WTC11 (cell line): ENCODE data around the gene NFATC3. TPM values are rescaled to one million over a fixed set of nuclear protein-coding genes. Genes with fewer than 3 reads are reported as not detected.
A peak's percentile ranks its signal among the peaks of the same experiment; 100 is the strongest.

Experiments
- ATAC-seq: fragments of 200-7000 bp; cut with Tn5 transposase; 2 replicates; pipeline ENCODE4 v1.10.0; 2021; ENCODE audit warnings: mild to moderate bottlenecking, moderate library complexity
- CTCF ChIA-PET: fragments of 300-600 bp; sonication (Branson Sonifier 250); formaldehyde crosslinking; loops from one replicate; lab custom pipeline; 2021; ENCODE audit warnings: antibody characterized with exemption; lab: Charles Lee
- POLR2A ChIA-PET: fragments of 350-600 bp; sonication (Branson Sonifier 250); formaldehyde crosslinking; loops from one replicate; lab custom pipeline; 2021; ENCODE audit warnings: antibody characterized with exemption; lab: Charles Lee
- DNase-seq: peaks from one replicate; pipeline ENCODE4 v3.0.0; 2021; ENCODE audit warnings: low spot score
- H3K27ac Mint-ChIP-seq: 2 replicates; pipeline ENCODE4 v1.8.0; 2021; ENCODE audit warnings: mixed read lengths
- H3K27me3 Mint-ChIP-seq: 2 replicates; pipeline ENCODE4 v1.8.0; 2021; ENCODE audit warnings: low read depth, mild to moderate bottlenecking, moderate library complexity, mixed read lengths
- H3K36me3 Mint-ChIP-seq: 2 replicates; pipeline ENCODE4 v1.8.0; 2021; ENCODE audit warnings: mixed read lengths
- H3K4me1 Mint-ChIP-seq: 2 replicates; pipeline ENCODE4 v1.8.0; 2022; ENCODE audit warnings: mixed read lengths
- H3K4me3 Mint-ChIP-seq: 2 replicates; pipeline ENCODE4 v1.8.0; 2021; ENCODE audit warnings: mild to moderate bottlenecking, moderate library complexity, mixed read lengths
- H3K9me3 Mint-ChIP-seq: 2 replicates; pipeline ENCODE4 v1.8.0; 2021; ENCODE audit warnings: mixed read lengths
- ELF4 ChIP-seq: sonication (generic); formaldehyde crosslinking; IDR thresholded peaks from 2 replicates; pipeline ENCODE4 v1.8.1; 2022; ENCODE audit warnings: low read depth, mild to moderate bottlenecking, moderate library complexity, missing genetic modification reagents
- EMX1 ChIP-seq: fragments of 250-450 bp; sonication (Bioruptor Pico); IDR thresholded peaks from 2 replicates; pipeline ENCODE4 v1.8.0; 2021; ENCODE audit warnings: mild to moderate bottlenecking
- ESRRA ChIP-seq: sonication (generic); formaldehyde crosslinking; IDR thresholded peaks from 2 replicates; pipeline ENCODE4 v1.8.1; 2022; ENCODE audit warnings: mild to moderate bottlenecking, missing genetic modification reagents, borderline replicate concordance
- ETV6 ChIP-seq: sonication (generic); formaldehyde crosslinking; IDR thresholded peaks from 2 replicates; pipeline ENCODE4 v1.8.1; 2022; ENCODE audit warnings: mild to moderate bottlenecking, missing genetic modification reagents
- IRF2 ChIP-seq: sonication (generic); formaldehyde crosslinking; IDR thresholded peaks from 2 replicates; pipeline ENCODE4 v1.8.0; 2022; ENCODE audit warnings: low read depth, missing genetic modification reagents, borderline replicate concordance
- MXD4 ChIP-seq: fragments of 250-450 bp; sonication (Bioruptor Pico); IDR thresholded peaks from 2 replicates; pipeline ENCODE4 v1.8.0; 2021; ENCODE audit warnings: mild to moderate bottlenecking, moderate library complexity, borderline replicate concordance
- NFE2L1 ChIP-seq: sonication (generic); formaldehyde crosslinking; IDR thresholded peaks from 2 replicates; pipeline ENCODE4 v1.8.1; 2023; ENCODE audit warnings: missing genetic modification reagents
- NR2C2 ChIP-seq: sonication (generic); formaldehyde crosslinking; IDR thresholded peaks from 2 replicates; pipeline ENCODE4 v1.8.0; 2022; ENCODE audit warnings: mild to moderate bottlenecking, missing genetic modification reagents
- NR3C1 ChIP-seq: sonication (generic); formaldehyde crosslinking; conservative IDR thresholded peaks from 2 replicates; pipeline ENCODE4 v1.8.1; 2023; ENCODE audit warnings: low read depth, mild to moderate bottlenecking, missing genetic modification reagents
- PRRX2 ChIP-seq: fragments of 250-450 bp; sonication (Bioruptor Pico); IDR thresholded peaks from 2 replicates; pipeline ENCODE4 v1.8.0; 2021; ENCODE audit warnings: mild to moderate bottlenecking
- RELA ChIP-seq: sonication (generic); formaldehyde crosslinking; IDR thresholded peaks from 2 replicates; pipeline ENCODE4 v1.8.1; 2022; ENCODE audit warnings: missing genetic modification reagents, mild to moderate bottlenecking, borderline replicate concordance
- TEAD1 ChIP-seq: sonication (generic); formaldehyde crosslinking; IDR thresholded peaks from 2 replicates; pipeline ENCODE4 v1.8.0; 2022; ENCODE audit warnings: mild to moderate bottlenecking, missing genetic modification reagents
- TEAD4 ChIP-seq: sonication (generic); formaldehyde crosslinking; IDR thresholded peaks from 2 replicates; pipeline ENCODE4 v1.8.0; 2022; ENCODE audit warnings: mild to moderate bottlenecking, missing genetic modification reagents
- ZNF232 ChIP-seq: sonication (generic); formaldehyde crosslinking; IDR thresholded peaks from 2 replicates; pipeline ENCODE4 v1.8.0; 2022; ENCODE audit warnings: mild to moderate bottlenecking, missing genetic modification reagents
- ZNF317 ChIP-seq: sonication (generic); formaldehyde crosslinking; IDR thresholded peaks from 2 replicates; pipeline ENCODE4 v1.8.1; 2023; ENCODE audit warnings: low read depth, mild to moderate bottlenecking, moderate library complexity, missing genetic modification reagents, borderline replicate concordance
- total RNA-seq: library from RNA; stranded (reverse); gene quantifications from 3 replicates; pipeline ENCODE4 v1.2.3, GENCODE V29; 2021
- TF ChIP-seq, protein P1 (sequence below): sonication (generic); formaldehyde crosslinking; IDR thresholded peaks from 2 replicates; pipeline ENCODE4 v1.8.1; 2022; ENCODE audit warnings: mild to moderate bottlenecking, moderate library complexity, missing genetic modification reagents
- TF ChIP-seq, protein P2 (sequence below): sonication (generic); formaldehyde crosslinking; IDR thresholded peaks from 2 replicates; pipeline ENCODE4 v1.8.1; 2023; ENCODE audit warnings: mild to moderate bottlenecking, missing genetic modification reagents
- TF ChIP-seq, protein P3 (sequence below): sonication (generic); formaldehyde crosslinking; IDR thresholded peaks from 2 replicates; pipeline ENCODE4 v1.8.1; 2023; ENCODE audit warnings: mild to moderate bottlenecking, moderate library complexity, missing genetic modification reagents
- TF ChIP-seq, protein P4 (sequence below): sonication (generic); formaldehyde crosslinking; conservative IDR thresholded peaks from 2 replicates; pipeline ENCODE4 v1.8.1; 2022; ENCODE audit warnings: mild to moderate bottlenecking, missing genetic modification reagents
- TF ChIP-seq, protein P5 (sequence below): sonication (generic); formaldehyde crosslinking; IDR thresholded peaks from 2 replicates; pipeline ENCODE4 v1.8.0; 2022; ENCODE audit warnings: mild to moderate bottlenecking, missing genetic modification reagents
- TF ChIP-seq, protein P6 (sequence below): sonication (generic); formaldehyde crosslinking; IDR thresholded peaks from 2 replicates; pipeline ENCODE4 v1.8.1; 2022; ENCODE audit warnings: low read depth, missing genetic modification reagents, borderline replicate concordance
- TF ChIP-seq, protein P7 (sequence below): sonication (generic); formaldehyde crosslinking; IDR thresholded peaks from 2 replicates; pipeline ENCODE4 v1.8.0; 2023; ENCODE audit warnings: missing genetic modification reagents

NFATC3 gene
- total RNA-seq, 1 experiment from 2014 or later, result 34.6 TPM

DNA sequence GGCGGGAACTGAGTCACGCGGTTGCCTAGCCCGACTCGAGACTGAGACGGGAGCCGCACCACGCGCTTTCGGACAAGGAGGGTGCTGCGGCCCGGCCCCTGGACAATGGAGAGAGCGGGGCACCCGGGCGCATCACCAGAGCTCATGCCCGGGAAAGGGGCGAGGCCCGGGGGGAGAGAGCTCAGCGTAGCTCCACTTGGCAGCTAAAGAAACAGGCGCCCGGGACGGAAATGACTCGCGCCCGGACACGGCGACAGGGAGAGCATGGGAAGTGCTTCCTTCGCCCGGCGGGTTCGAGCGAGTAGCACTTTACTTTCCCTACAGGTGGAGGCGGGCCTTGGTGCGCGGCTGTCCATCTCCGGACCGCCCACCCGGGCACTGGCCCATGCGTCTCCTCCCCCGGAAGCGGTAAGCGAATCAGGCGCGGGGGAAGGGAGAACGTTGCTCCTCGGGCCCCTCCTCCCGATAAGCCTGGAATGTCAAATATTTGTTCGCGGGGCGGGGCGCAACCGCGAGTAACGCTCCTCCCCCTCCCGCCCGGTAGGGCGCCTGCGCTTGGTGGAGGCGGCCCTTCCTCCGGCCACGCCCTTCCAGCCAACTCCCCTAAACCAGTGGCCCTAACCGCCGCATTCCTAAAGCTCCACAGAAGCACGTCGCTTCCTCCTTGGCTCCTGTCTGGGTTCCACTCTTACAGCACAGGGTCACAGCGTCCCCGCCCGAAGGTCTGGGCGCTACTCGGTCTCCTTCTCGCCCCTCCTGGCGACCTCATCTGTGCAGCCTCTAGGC lies 152.3 kb downstream of the NFATC3 start (continued):
- TF ChIP-seq, protein P1, sequence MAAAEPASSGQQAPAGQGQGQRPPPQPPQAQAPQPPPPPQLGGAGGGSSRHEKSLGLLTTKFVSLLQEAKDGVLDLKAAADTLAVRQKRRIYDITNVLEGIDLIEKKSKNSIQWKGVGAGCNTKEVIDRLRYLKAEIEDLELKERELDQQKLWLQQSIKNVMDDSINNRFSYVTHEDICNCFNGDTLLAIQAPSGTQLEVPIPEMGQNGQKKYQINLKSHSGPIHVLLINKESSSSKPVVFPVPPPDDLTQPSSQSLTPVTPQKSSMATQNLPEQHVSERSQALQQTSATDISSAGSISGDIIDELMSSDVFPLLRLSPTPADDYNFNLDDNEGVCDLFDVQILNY (CRISPR knock-in tag), result peak; percentile 88; the same call in 1 of the 2 replicates
- TF ChIP-seq, protein P2, sequence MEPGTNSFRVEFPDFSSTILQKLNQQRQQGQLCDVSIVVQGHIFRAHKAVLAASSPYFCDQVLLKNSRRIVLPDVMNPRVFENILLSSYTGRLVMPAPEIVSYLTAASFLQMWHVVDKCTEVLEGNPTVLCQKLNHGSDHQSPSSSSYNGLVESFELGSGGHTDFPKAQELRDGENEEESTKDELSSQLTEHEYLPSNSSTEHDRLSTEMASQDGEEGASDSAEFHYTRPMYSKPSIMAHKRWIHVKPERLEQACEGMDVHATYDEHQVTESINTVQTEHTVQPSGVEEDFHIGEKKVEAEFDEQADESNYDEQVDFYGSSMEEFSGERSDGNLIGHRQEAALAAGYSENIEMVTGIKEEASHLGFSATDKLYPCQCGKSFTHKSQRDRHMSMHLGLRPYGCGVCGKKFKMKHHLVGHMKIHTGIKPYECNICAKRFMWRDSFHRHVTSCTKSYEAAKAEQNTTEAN, result no peak
- no peak for TF ChIP-seq PRRX2 (CRISPR knock-in tag)
- TF ChIP-seq, protein P3, sequence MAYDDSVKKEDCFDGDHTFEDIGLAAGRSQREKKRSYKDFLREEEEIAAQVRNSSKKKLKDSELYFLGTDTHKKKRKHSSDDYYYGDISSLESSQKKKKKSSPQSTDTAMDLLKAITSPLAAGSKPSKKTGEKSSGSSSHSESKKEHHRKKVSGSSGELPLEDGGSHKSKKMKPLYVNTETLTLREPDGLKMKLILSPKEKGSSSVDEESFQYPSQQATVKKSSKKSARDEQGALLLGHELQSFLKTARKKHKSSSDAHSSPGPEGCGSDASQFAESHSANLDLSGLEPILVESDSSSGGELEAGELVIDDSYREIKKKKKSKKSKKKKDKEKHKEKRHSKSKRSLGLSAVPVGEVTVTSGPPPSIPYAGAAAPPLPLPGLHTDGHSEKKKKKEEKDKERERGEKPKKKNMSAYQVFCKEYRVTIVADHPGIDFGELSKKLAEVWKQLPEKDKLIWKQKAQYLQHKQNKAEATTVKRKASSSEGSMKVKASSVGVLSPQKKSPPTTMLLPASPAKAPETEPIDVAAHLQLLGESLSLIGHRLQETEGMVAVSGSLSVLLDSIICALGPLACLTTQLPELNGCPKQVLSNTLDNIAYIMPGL (CRISPR knock-in tag), result peak; percentile 35; the same call in 1 of the 2 replicates
- TF ChIP-seq RELA (CRISPR knock-in tag), result no peak
- TF ChIP-seq NFE2L1 (CRISPR knock-in tag), result no peak
- TF ChIP-seq TEAD1 (CRISPR knock-in tag), result peak; percentile 99
- TF ChIP-seq ZNF232, result 0 out of 2 replicates have a peak, but pooled peaks have one; percentile 58
- TF ChIP-seq ELF4 (CRISPR knock-in tag), result no peak
- TF ChIP-seq ZNF317 (CRISPR knock-in tag), result no peak
- no peak for TF ChIP-seq EMX1 (CRISPR knock-in tag)
- TF ChIP-seq, protein P4, sequence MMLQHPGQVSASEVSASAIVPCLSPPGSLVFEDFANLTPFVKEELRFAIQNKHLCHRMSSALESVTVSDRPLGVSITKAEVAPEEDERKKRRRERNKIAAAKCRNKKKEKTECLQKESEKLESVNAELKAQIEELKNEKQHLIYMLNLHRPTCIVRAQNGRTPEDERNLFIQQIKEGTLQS (CRISPR knock-in tag), result no peak
- no peak for TF ChIP-seq MXD4 (CRISPR knock-in tag)
- TF ChIP-seq, protein P5, sequence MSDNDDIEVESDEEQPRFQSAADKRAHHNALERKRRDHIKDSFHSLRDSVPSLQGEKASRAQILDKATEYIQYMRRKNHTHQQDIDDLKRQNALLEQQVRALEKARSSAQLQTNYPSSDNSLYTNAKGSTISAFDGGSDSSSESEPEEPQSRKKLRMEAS (CRISPR knock-in tag), result peak; percentile 36; the same call in 1 of the 2 replicates
- peak; percentile 96 for TF ChIP-seq TEAD4 (CRISPR knock-in tag)
- 0 out of 2 replicates have a peak, but pooled peaks have one; percentile 45 for TF ChIP-seq ESRRA (CRISPR knock-in tag)

DNA sequence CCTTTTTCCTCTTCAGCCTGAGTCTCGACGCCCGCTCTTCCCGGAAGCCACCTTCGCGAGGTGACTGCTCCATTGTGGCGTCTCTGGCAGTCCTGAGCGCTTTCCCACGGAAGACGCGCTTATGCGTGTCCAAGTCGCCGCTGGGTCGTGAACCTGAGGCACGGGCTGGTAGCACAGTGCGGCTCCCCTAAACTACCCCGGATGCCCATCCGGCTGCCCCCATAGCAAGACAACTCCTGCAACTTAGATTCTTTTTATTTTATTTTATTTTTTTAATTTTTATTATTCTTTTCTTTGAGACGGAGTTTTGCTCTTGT lies 152.8 kb downstream of the NFATC3 start:
- H3K4me3 Mint-ChIP-seq, result peak overlapping the region; percentile 71
- ATAC-seq (no peak), DNase-seq (no peak)
- TF ChIP-seq NR2C2 (CRISPR knock-in tag), result no peak
- TF ChIP-seq, protein P6, sequence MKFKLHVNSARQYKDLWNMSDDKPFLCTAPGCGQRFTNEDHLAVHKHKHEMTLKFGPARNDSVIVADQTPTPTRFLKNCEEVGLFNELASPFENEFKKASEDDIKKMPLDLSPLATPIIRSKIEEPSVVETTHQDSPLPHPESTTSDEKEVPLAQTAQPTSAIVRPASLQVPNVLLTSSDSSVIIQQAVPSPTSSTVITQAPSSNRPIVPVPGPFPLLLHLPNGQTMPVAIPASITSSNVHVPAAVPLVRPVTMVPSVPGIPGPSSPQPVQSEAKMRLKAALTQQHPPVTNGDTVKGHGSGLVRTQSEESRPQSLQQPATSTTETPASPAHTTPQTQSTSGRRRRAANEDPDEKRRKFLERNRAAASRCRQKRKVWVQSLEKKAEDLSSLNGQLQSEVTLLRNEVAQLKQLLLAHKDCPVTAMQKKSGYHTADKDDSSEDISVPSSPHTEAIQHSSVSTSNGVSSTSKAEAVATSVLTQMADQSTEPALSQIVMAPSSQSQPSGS, result no peak
- TF ChIP-seq NFE2L1 (CRISPR knock-in tag), result 0 out of 2 replicates have a peak, but pooled peaks have one; percentile 61
- TF ChIP-seq ETV6 (CRISPR knock-in tag), result no peak
- TF ChIP-seq, protein P7, sequence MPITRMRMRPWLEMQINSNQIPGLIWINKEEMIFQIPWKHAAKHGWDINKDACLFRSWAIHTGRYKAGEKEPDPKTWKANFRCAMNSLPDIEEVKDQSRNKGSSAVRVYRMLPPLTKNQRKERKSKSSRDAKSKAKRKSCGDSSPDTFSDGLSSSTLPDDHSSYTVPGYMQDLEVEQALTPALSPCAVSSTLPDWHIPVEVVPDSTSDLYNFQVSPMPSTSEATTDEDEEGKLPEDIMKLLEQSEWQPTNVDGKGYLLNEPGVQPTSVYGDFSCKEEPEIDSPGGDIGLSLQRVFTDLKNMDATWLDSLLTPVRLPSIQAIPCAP, result no peak
- TF ChIP-seq IRF2 (CRISPR knock-in tag), result no peak
- TF ChIP-seq NR3C1, result no peak
- H3K4me1 Mint-ChIP-seq, result peaks cover 24% of the 10 kb centered on the region
- peaks cover 19% of the 10 kb centered on the region for H3K27me3 Mint-ChIP-seq
- no peaks in the 10 kb centered on the region for H3K9me3 Mint-ChIP-seq
- CTCF ChIA-PET, result interaction anchor here (0.7 to 5.1 kb wide), 7 partner anchors 24 to 294 kb away, joined by 3 to 46 read pairs (median 9); partner anchors contain the start of genes LCAT, NFATC3 and SLC7A6
- peak overlapping the region; percentile 97 for H3K27ac Mint-ChIP-seq
- peaks cover 5% of the 10 kb centered on the region; the same call in 1 of the 2 replicates for H3K36me3 Mint-ChIP-seq
- POLR2A ChIA-PET, result interaction anchor here (0.5 to 4.2 kb wide), 6 partner anchors 10 to 346 kb away, joined by 3 to 39 read pairs (median 4); partner anchors contain the start of genes NFATC3 and SLC7A6
